HG02588 (cell line): ENCODE results near the gene CCDC183.
A peak's percentile ranks its signal among the peaks of the same experiment; 100 is the strongest.

Source experiments
- ATAC-seq: cut with Tn5 transposase; IDR thresholded peaks from one replicate; pipeline ENCODE4 v1.9.1; 2021; ENCODE audit warnings: mild to moderate bottlenecking, moderate library complexity; ENCODE audit not compliant: unreplicated experiment

CCDC183 gene

GRCh38 chr9:136847826-136848392, 51.8 kb downstream of the CCDC183 start:
- no peak for ATAC-seq

- peak; percentile 8 for ATAC-seq
Measured at GRCh38 chr9:136848393-136849037, 52.4 kb downstream of the CCDC183 start.

- peak; percentile 77 for ATAC-seq
Measured at GRCh38 chr9:136849038-136849959, 53.2 kb downstream of the CCDC183 start, which contains the start of gene PHPT1. TSS of gene PHPT1 (plus strand) at chr9:136849409. CDS start at chr9:136849431, 22 bp downstream.

- ATAC-seq = no peak
Measured at GRCh38 chr9:136849960-136850865, 54.1 kb downstream of the CCDC183 start.

- ATAC-seq = no peak
Measured at GRCh38 chr9:136850866-136851775, 55.0 kb downstream of the CCDC183 start.

GRCh38 chr9:136851941-136852663, 56.0 kb downstream of the CCDC183 start, which contains the start of gene MAMDC4:
TSS of gene MAMDC4 (plus strand) at chr9:136852346. CDS start at chr9:136852417, 71 bp downstream.
- no peak for ATAC-seq

- no peak for ATAC-seq
Measured at GRCh38 chr9:136852664-136853595, 56.8 kb downstream of the CCDC183 start.

- no peak for ATAC-seq
Measured at GRCh38 chr9:136853596-136854112, 57.5 kb downstream of the CCDC183 start.

- ATAC-seq = no peak
Measured at GRCh38 chr9:136854113-136854841, 58.1 kb downstream of the CCDC183 start.

GRCh38 chr9:136854842-136855460, 58.8 kb downstream of the CCDC183 start:
- no peak for ATAC-seq

GRCh38 chr9:136855461-136856078, 59.4 kb downstream of the CCDC183 start:
- ATAC-seq = no peak

- no peak for ATAC-seq
Measured at GRCh38 chr9:136856079-136856476, 59.9 kb downstream of the CCDC183 start.

- no peak for ATAC-seq
Measured at GRCh38 chr9:136856541-136857141, 60.5 kb downstream of the CCDC183 start.

GRCh38 chr9:136857166-136857565, 61.0 kb downstream of the CCDC183 start:
- no peak for ATAC-seq
